GM12878 (cell line): ENCODE results near the gene HBQ1. TPM values are rescaled to one million over a fixed set of nuclear protein-coding genes. Genes with fewer than 3 reads are reported as not detected.

Source experiments
- ATAC-seq: fragments of 200-7000 bp; cut with Tn5 transposase; 3 replicates; pipeline ENCODE4 v1.9.1; 2020; ENCODE audit warnings: mild to moderate bottlenecking, moderate library complexity
- Bru-seq: library from RNA; stranded (reverse); fragments of 400-500 nt; gene quantifications from one replicate; lab custom pipeline; 2021; lab: Mats Ljungman, UMichigan
- BruChase-seq, 2 experiments: library from RNA; stranded (reverse); fragments of 400-500 nt; gene quantifications; one replicate each; lab custom pipeline; 2021; lab: Mats Ljungman, UMichigan
- BruUV-seq: library from RNA; stranded (reverse); fragments of 400-500 nt; replicated peaks from 2 replicates; lab custom pipeline; 2021; lab: Mats Ljungman, UMichigan
- CTCF ChIA-PET: fragments of 300-600 bp; sonication (Branson Sonifier 250); formaldehyde crosslinking; extraction: SDS; loops from one replicate; lab custom pipeline; 2021; ENCODE audit warnings: inconsistent platforms; lab: Yijun Ruan, JAX
- POLR2A ChIA-PET: fragments of 350-600 bp; formaldehyde crosslinking; extraction: SDS; loops from one replicate; lab custom pipeline; 2021; ENCODE audit warnings: inconsistent platforms; lab: Charles Lee
- RAD21 ChIA-PET: fragments of 300-600 bp; sonication (Branson Sonifier 250); formaldehyde crosslinking; loops from one replicate; lab custom pipeline; 2023; ENCODE audit warnings: antibody characterized with exemption; ENCODE audit not compliant: unreplicated experiment; lab: Charles Lee
- SMC1A ChIA-PET: fragments of 300-600 bp; sonication (Branson Sonifier 250); formaldehyde crosslinking; loops from one replicate; lab custom pipeline; 2023; ENCODE audit not compliant: unreplicated experiment, uncharacterized antibody; lab: Charles Lee
- DNase-seq: peaks from one replicate; pipeline ENCODE4 v3.0.0-alpha.2; 2011; ENCODE audit warnings: low read depth, low spot score
- FAIRE-seq: peaks from 3 replicates; lab custom pipeline; 2011; peaks lifted over from hg19 to GRCh38; lab: Jason Lieb, UNC
- H2AFZ ChIP-seq: 2 replicates; pipeline ENCODE4 v1.6.0; 2011; ENCODE audit warnings: low read depth, low read length, control low read depth; ENCODE audit not compliant: control insufficient read depth
- H3K27ac ChIP-seq: 2 replicates; pipeline ENCODE4 v1.5.1; 2011; ENCODE audit warnings: control low read depth; ENCODE audit not compliant: control insufficient read depth, insufficient read depth
- H3K27me3 ChIP-seq, 2 experiments: replicated peaks in 1 of 2; 2 replicates each; pipeline versions ENCODE4 v1.6.0 to v1.6.1; 2011; ENCODE audit warnings: low read length in 1 of 2; ENCODE audit not compliant: control insufficient read depth in 2 of 2, insufficient read depth in 2 of 2
- H3K36me3 ChIP-seq, 2 experiments: 2 replicates each; pipeline ENCODE4 v1.5.1; 2011; ENCODE audit warnings: low read length in 1 of 2; ENCODE audit not compliant: control insufficient read depth in 2 of 2, insufficient read depth in 2 of 2
- H3K4me1 ChIP-seq: 2 replicates; pipeline ENCODE4 v1.6.1; 2011; ENCODE audit warnings: mild to moderate bottlenecking, low read length, moderate library complexity, mixed read lengths; ENCODE audit not compliant: control insufficient read depth, insufficient read depth
- H3K4me2 ChIP-seq: 2 replicates; pipeline ENCODE4 v1.6.0; 2011; ENCODE audit warnings: control low read depth; ENCODE audit not compliant: control insufficient read depth, insufficient read depth
- H3K4me3 ChIP-seq: fragments of 200-600 bp; sonication (generic); 2 replicates; pipeline ENCODE4 v1.5.1; 2016
- H3K79me2 ChIP-seq: 2 replicates; pipeline ENCODE4 v1.6.0; 2011; ENCODE audit warnings: low read length; ENCODE audit not compliant: control insufficient read depth, insufficient read depth
- H3K9ac ChIP-seq: 2 replicates; pipeline ENCODE4 v1.8.0; 2011; ENCODE audit warnings: low read length, control low read depth, mixed read lengths; ENCODE audit not compliant: control insufficient read depth, insufficient read depth
- H3K9me3 ChIP-seq: replicated peaks from 3 replicates; pipeline ENCODE4 v1.5.1; 2011; ENCODE audit warnings: mild to moderate bottlenecking, low read length; ENCODE audit not compliant: control insufficient read depth, insufficient read depth
- H4K20me1 ChIP-seq: 2 replicates; pipeline ENCODE4 v1.6.0; 2011; ENCODE audit not compliant: control insufficient read depth, insufficient read depth
- BCL11A ChIP-seq: IDR thresholded peaks from 2 replicates; pipeline ENCODE4 v1.6.1; 2011; ENCODE audit warnings: low read depth, low read length
- CBX3 ChIP-seq: fragments of 200-600 bp; sonication (generic); IDR thresholded peaks from 2 replicates; pipeline ENCODE4 v1.6.1; 2016; ENCODE audit warnings: low read depth, borderline replicate concordance
- CHD2 ChIP-seq: IDR thresholded peaks from 2 replicates; pipeline ENCODE4 v1.6.1; 2011; ENCODE audit warnings: low read depth, low read length, improper control_type of control experiment, borderline replicate concordance
- CTCF ChIP-seq, 3 experiments: IDR thresholded peaks in 2 of 3; conservative IDR thresholded peaks in 1 of 3; 2 replicates each; pipeline ENCODE4 v1.5.1; 2011; ENCODE audit warnings: low read depth in 3 of 3, low read length in 3 of 3, mild to moderate bottlenecking in 3 of 3, control low read depth in 2 of 3, moderate library complexity in 2 of 3, inconsistent platforms in 1 of 3, mixed read lengths in 1 of 3; ENCODE audit not compliant: control insufficient read depth in 2 of 3, insufficient read depth in 1 of 3; ENCODE audit errors: extremely low read depth in 1 of 3
- JUND ChIP-seq: IDR thresholded peaks from 2 replicates; pipeline ENCODE4 v1.6.1; 2012; ENCODE audit warnings: low read depth, mild to moderate bottlenecking, low read length, improper control_type of control experiment, moderate library complexity
- KDM1A ChIP-seq: fragments of 200-600 bp; sonication (generic); IDR thresholded peaks from 2 replicates; pipeline ENCODE4 v1.6.1; 2016; ENCODE audit warnings: borderline replicate concordance
- KLF5 ChIP-seq: fragments of 450-650 bp; IDR thresholded peaks from 2 replicates; pipeline ENCODE4 v1.6.1; 2014; ENCODE audit warnings: mild to moderate bottlenecking; ENCODE audit not compliant: partially characterized antibody
- MEF2B ChIP-seq: fragments of 450-650 bp; IDR thresholded peaks from 2 replicates; pipeline ENCODE4 v1.6.1; 2018; ENCODE audit warnings: mild to moderate bottlenecking, moderate library complexity; ENCODE audit not compliant: partially characterized antibody, poor library complexity, severe bottlenecking
- MTA2 ChIP-seq: fragments of 450-650 bp; IDR thresholded peaks from 2 replicates; pipeline ENCODE4 v1.6.1; 2016; ENCODE audit warnings: low read depth, mild to moderate bottlenecking, moderate library complexity
- NFIC ChIP-seq: IDR thresholded peaks from 2 replicates; pipeline ENCODE4 v1.6.1; 2012; ENCODE audit warnings: low read depth, mild to moderate bottlenecking, inconsistent platforms, low read length, moderate library complexity
- NFYB ChIP-seq: IDR thresholded peaks from 2 replicates; pipeline ENCODE4 v1.6.1; 2011; ENCODE audit warnings: low read depth, mild to moderate bottlenecking, low read length, improper control_type of control experiment, moderate library complexity; ENCODE audit not compliant: insufficient read depth
- RAD21 ChIP-seq: IDR thresholded peaks from 2 replicates; pipeline ENCODE4 v1.6.1; 2011; ENCODE audit warnings: mild to moderate bottlenecking, low read depth, low read length, moderate library complexity; ENCODE audit not compliant: insufficient read depth
- SKIL ChIP-seq: fragments of 450-650 bp; IDR thresholded peaks from 2 replicates; pipeline ENCODE4 v1.6.1; 2017; ENCODE audit warnings: mild to moderate bottlenecking, low read depth, inconsistent platforms; ENCODE audit not compliant: poor library complexity, severe bottlenecking
- TCF12 ChIP-seq: IDR thresholded peaks from 2 replicates; pipeline ENCODE4 v1.6.1; 2011; ENCODE audit warnings: low read depth, mild to moderate bottlenecking, low read length
- WGBS: methylation state at CpG from one replicate; pipeline ENCODE4 v1.1.6; 2016; ENCODE audit warnings: low lambda C conversion rate; ENCODE audit not compliant: insufficient replicate concordance, insufficient coverage; ENCODE audit errors: missing lambda C conversion rate; 5-methylcytosine and 5-hydroxymethylcytosine counted together
- in situ Hi-C: fragments of 300-500 bp; cut with MboI; formaldehyde crosslinking; loops from 9 replicates; pipeline ENCODE4 v1.14.3; 2018; ENCODE audit warnings: mixed read lengths
- intact Hi-C: fragments of 100-400 bp; cut with micrococcal nuclease; formaldehyde crosslinking; loops from one replicate; pipeline ENCODE4 v1.14.2; 2022; ENCODE audit not compliant: unreplicated experiment
- long read RNA-seq, 2 experiments: library from polyadenylated mRNA; unstranded; transcript quantifications; one replicate each; pipeline ENCODE4 v2.0.0, GENCODE V29; 2019 to 2020
- polyA minus RNA-seq, 3 experiments: library from RNA; depleted of rRNA, polyadenylated mRNA; stranded (reverse); fragments of >200 nt; gene quantifications; 2 replicates each; pipeline ENCODE4 v1.2.3, GENCODE V29; 2011
- polyA plus RNA-seq, 11 experiments: library from polyadenylated mRNA; depleted of rRNA in 4 of 11; unstranded in 6 of 11; stranded (reverse) in 5 of 11; fragments of >200 nt; fragmentation: Nextera tagmentation in 4 of 11; fragmentation: Illumina TruSeq in 1 of 11; extraction: Ambion mirVana in 4 of 11; extraction: Trizol in 1 of 11; gene quantifications; 1 replicate in 1 of 11; 2 replicates in 10 of 11; pipeline versions ENCODE4 v1.2.1 to v1.2.3, GENCODE V29; 2011 to 2016; ENCODE audit warnings: inconsistent platforms in 2 of 11, missing spikeins in 2 of 11, low read depth in 1 of 11
- total RNA-seq, 4 experiments: library from RNA; depleted of rRNA in 3 of 4; stranded (reverse); fragments of >200 nt in 3 of 4; fragmentation: Illumina TruSeq in 1 of 4; extraction: Trizol in 1 of 4; gene quantifications; 2 replicates each; pipeline versions ENCODE4 v1.2.1 to v1.2.3, GENCODE V29; 2013 to 2021

HBQ1 gene
- total RNA-seq (2013; cell fraction: nucleolus; rRNA removed): not detected in 2 replicates
- total RNA-seq (2014; rRNA removed): not detected in 2 replicates
- not detected in 2 replicates for total RNA-seq (2014; rRNA removed; fragmentation: Illumina TruSeq; extraction: Trizol)
- not detected in 2 replicates for total RNA-seq (2021)
- not detected for polyA plus RNA-seq (2011; ENCODE audit: low read depth)
- not detected in 2 replicates for polyA plus RNA-seq (2011; rRNA removed)
- 0.18 TPM in 1 of 2 replicates, not detected in the other for polyA plus RNA-seq (2011; cell fraction: cytosol; rRNA removed)
- polyA plus RNA-seq (2011; cell fraction: nucleus; rRNA removed): not detected in 2 replicates
- not detected in 2 replicates for polyA plus RNA-seq (2012)
- not detected in 2 replicates for polyA plus RNA-seq (2014; fragmentation: Illumina TruSeq; extraction: Trizol)
- not detected for polyA plus RNA-seq (2014; fragmentation: Nextera tagmentation; extraction: Ambion mirVana)
- polyA plus RNA-seq (2014; rRNA removed): not detected in 2 replicates
- polyA plus RNA-seq (2016; fragmentation: Nextera tagmentation; extraction: Ambion mirVana): not detected
- not detected in 2 replicates for polyA minus RNA-seq (2011; rRNA and poly(A)+ RNA removed)
- not detected in 2 replicates for polyA minus RNA-seq (2011; cell fraction: cytosol; rRNA and poly(A)+ RNA removed)
- not detected in 2 replicates for polyA minus RNA-seq (2011; cell fraction: nucleus; rRNA and poly(A)+ RNA removed)
- Bru-seq, nascent RNA: not detected
- BruChase-seq, experiment 1, labeled RNA remaining after a 6-hour chase: not detected
- BruChase-seq, experiment 2, labeled RNA remaining after a 2-hour chase: not detected
- long read RNA-seq, experiment 1: 0 reads
- long read RNA-seq, experiment 2: 0 reads

- ATAC-seq: peak; percentile 8; the same call in 1 of the 3 replicates
- CTCF ChIA-PET: interaction anchor here (0.9 to 3.8 kb wide), 4 partner anchors 60 to 182 kb away, joined by 3 to 20 read pairs (median 4); no protein-coding TSS in a partner anchor
- SMC1A ChIA-PET: no interaction called here
- Histone ChIP-seq H3K9me3 (no peaks in the 10 kb centered on the region), H3K79me2 (no peaks in the 10 kb centered on the region), H3K27ac (no peak within 1 kb of the TSS), H2AFZ (peak within 1 kb of the TSS; percentile 79), H3K4me1 (peaks cover 8% of the 10 kb centered on the region; the same call in 1 of the 2 replicates), H3K4me2 (peak within 1 kb of the TSS; percentile 79), H3K27me3 (peaks cover 4 to 5% of the 10 kb centered on the region in 2 experiments), H3K36me3 (0 out of 4 replicates have a peak, but pooled peaks cover 0 to 2% of the 10 kb centered on the region in 2 experiments), H3K4me3 (no peak within 1 kb of the TSS), H4K20me1 (no peaks in the 10 kb centered on the region), H3K9ac (no peak within 1 kb of the TSS)
- POLR2A ChIA-PET: interaction anchor here (0.5 kb wide), 1 partner anchor 54 kb away, joined by 3 read pairs; no protein-coding TSS in a partner anchor
- no peak for DNase-seq
- RAD21 ChIA-PET: interaction anchor here (0.6 kb wide), 1 partner anchor 73 kb away, joined by 3 read pairs; no protein-coding TSS in a partner anchor
- in situ Hi-C loops: loop anchor here (5.0 kb wide), 1 partner anchor 73 kb away; no protein-coding TSS in a partner anchor
- intact Hi-C loops: loop anchor here (2.0 kb wide), 2 partner anchors 63 to 73 kb away; no protein-coding TSS in a partner anchor
- BruUV-seq: no TSS peak
- no peak for FAIRE-seq
- WGBS: 45% methylated on average over 22 of the region's 59 CpGs
- TF ChIP-seq BCL11A (no peak), MEF2B (no peak), CBX3 (no peak), CTCF (IDR thresholded peaks at IDR 0.05 in 2 of 3, conservative IDR thresholded peaks at IDR 0.05 in 1 of 3; ENCODE audit: control insufficient read depth in 2 of 3, extremely low read depth in 1 of 3, insufficient read depth in 1 of 3, low read depth in 3 of 3, low read length in 3 of 3) (peak in 2 of 3 experiments; percentile 17 to 33; a peak in 3 of 6 replicates), KLF5 (no peak), TCF12 (no peak), NFIC (no peak), SKIL (no peak), MTA2 (no peak), JUND (no peak), KDM1A (no peak), RAD21 (peak; percentile 19; the same call in 1 of the 2 replicates), CHD2 (no peak), NFYB (no peak)
These were observed at the start of gene HBQ1 for GRCh38 chr16:180101-180675. HBQ1 (plus strand) TSS chr16:180459; CDS start chr16:180487, 28 bp downstream.
